Rectal smooth muscle tissue (tissue), 1 donor: Measurements from ENCODE around the gene TMEM204.

ENCODE experiments used
- H3K27ac ChIP-seq: one replicate; pipeline ENCODE4 v1.7.0; 2013; ENCODE audit warnings: low read depth, low read length, inconsistent platforms
- H3K27me3 ChIP-seq: one replicate; pipeline ENCODE4 v1.7.0; 2013; ENCODE audit warnings: low read length; ENCODE audit not compliant: control insufficient read depth, insufficient read depth
- H3K36me3 ChIP-seq: one replicate; pipeline ENCODE4 v1.7.0; 2013; ENCODE audit warnings: low read length; ENCODE audit not compliant: control insufficient read depth, insufficient read depth
- H3K4me1 ChIP-seq: one replicate; pipeline ENCODE4 v1.7.0; 2013; ENCODE audit warnings: low read length; ENCODE audit not compliant: control insufficient read depth, insufficient read depth
- H3K4me3 ChIP-seq: one replicate; pipeline ENCODE4 v1.7.0; 2013; ENCODE audit warnings: low read length
- H3K9ac ChIP-seq: one replicate; pipeline ENCODE4 v1.7.0; 2013; ENCODE audit warnings: low read length

Gene TMEM204

DNA sequence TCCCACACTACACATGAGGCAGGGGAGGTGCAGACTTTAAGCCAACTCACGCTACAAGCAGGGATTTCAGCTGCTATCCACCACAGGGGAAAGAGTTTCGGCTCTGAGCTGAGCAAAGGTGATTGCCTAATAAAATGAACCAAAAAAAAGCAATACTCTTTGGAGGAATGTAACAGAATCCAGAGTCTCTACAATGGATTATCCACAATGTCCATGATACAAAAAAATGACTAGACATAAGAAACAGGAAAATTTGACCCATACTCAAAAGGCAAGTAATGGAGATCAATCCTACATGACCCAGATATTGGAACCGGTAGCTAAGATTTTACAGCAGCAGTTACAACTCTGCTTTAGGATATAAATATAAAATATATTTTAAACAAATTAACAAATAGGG, 19.0 kb upstream of the TMEM204 start:
- Histone ChIP-seq H3K27ac (no peak overlapping the region), H3K27me3 (no peaks in the 10 kb centered on the region), H3K4me1 (no peaks in the 10 kb centered on the region), H3K9ac (no peak overlapping the region), H3K36me3 (peaks cover 2% of the 10 kb centered on the region), H3K4me3 (no peak overlapping the region)

DNA sequence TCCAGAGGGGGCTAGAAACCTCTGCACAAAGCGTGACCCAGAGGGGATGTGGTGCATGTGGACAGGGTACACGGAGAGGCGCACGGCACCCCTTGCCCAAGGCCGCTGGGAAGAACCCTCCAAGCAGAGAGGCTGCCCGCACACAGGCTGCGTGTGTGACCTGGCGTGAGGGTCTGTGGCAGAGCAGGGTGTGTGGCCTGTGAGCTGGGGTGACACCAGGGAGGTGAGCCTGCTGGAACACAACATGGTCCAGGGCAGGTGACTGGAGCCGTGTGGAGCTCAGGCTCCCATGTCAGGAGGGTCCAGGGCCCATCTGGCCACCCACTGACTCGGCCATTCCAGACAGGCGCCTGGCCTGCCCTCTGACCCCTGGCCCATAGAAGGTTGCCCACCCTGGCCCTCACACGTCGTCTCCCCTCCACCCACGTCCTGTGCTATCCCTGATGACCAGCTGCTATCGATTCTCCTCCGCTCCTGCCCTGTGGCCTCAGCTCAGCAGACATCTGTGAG, 14.8 kb upstream of the TMEM204 start:
- Histone ChIP-seq H3K9ac (no peak overlapping the region), H3K27me3 (no peaks in the 10 kb centered on the region), H3K36me3 (peaks cover 2% of the 10 kb centered on the region), H3K4me1 (no peaks in the 10 kb centered on the region), H3K4me3 (no peak overlapping the region), H3K27ac (no peak overlapping the region)

DNA sequence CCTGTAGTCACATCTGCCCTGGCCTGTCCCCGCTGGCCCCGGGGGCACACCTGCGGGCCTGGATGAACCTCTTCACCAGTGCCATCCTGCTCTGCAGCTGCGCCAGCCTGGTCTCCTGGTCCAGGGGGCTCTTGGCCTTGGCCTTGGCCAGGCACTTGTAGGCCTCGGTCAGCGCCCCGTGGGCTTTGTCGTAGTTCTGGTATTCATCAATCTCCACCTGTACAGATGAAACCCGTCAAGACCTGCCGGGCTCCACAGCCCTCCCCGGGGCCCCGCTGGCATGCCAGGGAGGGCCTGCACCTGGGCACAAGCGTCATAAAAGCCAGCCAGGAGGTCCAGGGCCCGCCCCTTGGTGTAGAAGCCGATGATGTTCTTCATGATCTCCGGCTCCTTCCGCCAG, 13.6 kb upstream of the TMEM204 start:
- no peaks in the 10 kb centered on the region for H3K36me3 ChIP-seq
- no peaks in the 10 kb centered on the region for H3K27me3 ChIP-seq
- no peaks in the 10 kb centered on the region for H3K4me1 ChIP-seq
- H3K9ac ChIP-seq = no peak overlapping the region
- no peak overlapping the region for H3K27ac ChIP-seq
- H3K4me3 ChIP-seq = no peak overlapping the region

DNA sequence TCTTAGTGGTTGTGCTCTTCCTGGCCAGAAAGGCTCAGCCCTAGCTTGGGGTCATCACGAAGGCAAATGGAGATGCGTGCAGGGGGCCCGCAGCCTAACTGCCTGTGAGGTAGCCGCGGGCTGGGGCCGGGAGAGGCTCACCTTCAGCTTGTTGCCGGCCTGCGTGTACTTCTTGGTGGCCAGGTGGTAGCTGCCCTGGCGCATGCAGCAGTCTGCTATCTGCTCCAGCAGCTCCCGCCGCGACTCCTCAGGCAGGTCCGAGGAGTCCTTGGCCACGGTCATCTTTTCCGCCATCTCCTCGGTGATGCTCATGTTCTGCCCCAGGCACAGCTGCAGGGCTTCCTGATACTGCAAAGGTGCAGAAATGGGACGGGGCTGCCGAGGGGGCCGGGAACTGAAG, 13.0 kb upstream of the TMEM204 start:
- no peaks in the 10 kb centered on the region for H3K36me3 ChIP-seq

DNA sequence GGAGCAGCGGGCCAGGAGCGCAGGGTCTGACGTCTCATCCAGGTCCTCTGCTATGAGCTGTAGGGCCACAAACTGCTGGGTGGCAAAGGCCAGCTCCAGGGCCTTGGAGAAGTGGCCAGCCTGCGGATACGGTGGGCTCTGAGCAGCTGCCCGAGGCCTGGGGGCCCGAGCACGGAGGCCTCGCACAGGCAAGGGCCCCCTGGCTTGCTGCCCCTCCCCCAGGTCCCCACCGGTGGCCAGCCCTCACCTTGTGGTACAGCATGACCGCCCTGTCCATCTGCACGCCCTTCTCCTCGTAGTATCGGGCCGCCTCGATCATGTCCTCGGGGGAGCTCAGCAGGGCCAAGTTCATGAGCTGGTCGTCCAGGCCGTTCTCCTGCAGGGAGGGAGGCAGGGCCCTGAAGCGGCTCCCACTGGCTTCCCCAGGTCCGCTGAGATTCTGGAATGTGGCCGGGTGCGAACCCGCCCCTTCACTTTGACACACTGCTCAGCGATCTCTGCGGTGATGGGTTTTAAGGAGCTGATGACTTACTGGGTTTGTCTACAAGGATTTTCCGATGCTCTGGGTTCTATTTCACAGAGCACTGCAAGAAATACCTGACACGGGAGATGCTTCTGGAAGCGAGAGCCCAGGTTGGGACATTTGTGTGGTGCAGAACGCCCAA, 9.8 kb upstream of the TMEM204 start:
- no peaks in the 10 kb centered on the region for H3K36me3 ChIP-seq
- no peak overlapping the region for H3K27ac ChIP-seq
- H3K4me3 ChIP-seq = no peak overlapping the region
- no peaks in the 10 kb centered on the region for H3K27me3 ChIP-seq
- no peak overlapping the region for H3K9ac ChIP-seq
- H3K4me1 ChIP-seq = no peaks in the 10 kb centered on the region

More for the DNA sequence above, 13.0 kb upstream of the TMEM204 start:
- no peaks in the 10 kb centered on the region for H3K4me1 ChIP-seq
- H3K9ac ChIP-seq = no peak overlapping the region
- no peak overlapping the region for H3K4me3 ChIP-seq
- H3K27me3 ChIP-seq = no peaks in the 10 kb centered on the region
- H3K27ac ChIP-seq = no peak overlapping the region

DNA sequence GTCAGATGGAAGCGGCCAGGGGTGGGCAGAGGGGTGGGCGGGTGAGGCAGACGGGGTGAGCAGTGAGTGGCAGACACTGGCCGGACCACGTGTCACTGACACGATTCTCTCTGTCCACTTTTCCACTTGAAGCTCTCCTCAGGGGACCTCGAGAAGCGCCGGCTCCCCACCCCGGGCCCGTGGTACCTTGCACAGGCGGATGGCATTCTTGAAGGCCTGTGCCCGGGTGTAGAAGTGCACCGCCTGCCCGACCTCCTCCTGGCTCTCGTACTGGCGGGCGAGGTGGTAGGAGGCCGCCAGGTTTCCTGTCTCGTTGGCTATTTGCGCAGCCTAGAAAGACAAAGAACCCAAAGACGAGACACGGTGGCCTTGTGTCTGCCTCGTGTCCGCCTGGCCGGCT, 9.1 kb upstream of the TMEM204 start:
- Histone ChIP-seq H3K4me3 (no peak overlapping the region), H3K4me1 (no peaks in the 10 kb centered on the region), H3K27ac (no peak overlapping the region), H3K9ac (no peak overlapping the region), H3K36me3 (no peaks in the 10 kb centered on the region), H3K27me3 (no peaks in the 10 kb centered on the region)

DNA sequence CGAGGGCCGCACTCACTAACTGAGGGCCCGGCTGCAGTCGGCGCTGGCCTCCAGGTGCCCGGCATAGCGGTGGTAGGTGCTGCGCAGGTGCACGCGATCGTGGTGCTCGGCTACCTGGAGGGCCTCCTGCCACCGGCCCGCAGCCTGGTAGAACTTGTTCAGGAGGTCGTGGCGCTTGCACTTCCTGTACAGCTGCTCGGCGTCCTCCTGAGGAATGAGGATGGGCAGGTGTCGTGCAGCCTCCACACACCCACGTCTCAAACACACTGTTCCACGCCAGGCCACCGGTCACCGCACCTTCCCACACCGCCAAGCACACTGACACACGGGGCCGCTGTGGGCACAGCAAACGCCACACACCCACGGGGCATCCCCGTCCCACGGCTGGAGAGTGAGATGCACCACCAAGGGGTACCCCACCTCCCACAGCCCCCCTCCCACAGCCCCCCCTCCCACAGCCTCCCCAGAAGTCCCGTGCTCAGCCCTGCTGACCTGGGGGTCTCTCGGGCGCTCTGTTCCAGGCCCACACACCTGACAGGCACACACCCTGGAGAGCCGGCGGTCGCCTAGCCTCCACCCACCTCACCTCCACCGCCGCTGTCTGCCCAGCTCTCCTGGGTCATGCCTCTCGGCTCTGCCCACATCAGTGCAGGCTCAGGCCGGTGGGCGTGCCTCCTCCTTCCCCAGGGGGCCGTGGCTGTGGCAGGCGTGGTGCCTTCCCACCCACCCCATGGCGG, 7.4 kb upstream of the TMEM204 start:
- no peak overlapping the region for H3K9ac ChIP-seq
- H3K27me3 ChIP-seq = no peaks in the 10 kb centered on the region
- no peaks in the 10 kb centered on the region for H3K36me3 ChIP-seq
- peaks cover 7% of the 10 kb centered on the region for H3K4me1 ChIP-seq
- H3K4me3 ChIP-seq = no peak overlapping the region
- no peak overlapping the region for H3K27ac ChIP-seq

DNA sequence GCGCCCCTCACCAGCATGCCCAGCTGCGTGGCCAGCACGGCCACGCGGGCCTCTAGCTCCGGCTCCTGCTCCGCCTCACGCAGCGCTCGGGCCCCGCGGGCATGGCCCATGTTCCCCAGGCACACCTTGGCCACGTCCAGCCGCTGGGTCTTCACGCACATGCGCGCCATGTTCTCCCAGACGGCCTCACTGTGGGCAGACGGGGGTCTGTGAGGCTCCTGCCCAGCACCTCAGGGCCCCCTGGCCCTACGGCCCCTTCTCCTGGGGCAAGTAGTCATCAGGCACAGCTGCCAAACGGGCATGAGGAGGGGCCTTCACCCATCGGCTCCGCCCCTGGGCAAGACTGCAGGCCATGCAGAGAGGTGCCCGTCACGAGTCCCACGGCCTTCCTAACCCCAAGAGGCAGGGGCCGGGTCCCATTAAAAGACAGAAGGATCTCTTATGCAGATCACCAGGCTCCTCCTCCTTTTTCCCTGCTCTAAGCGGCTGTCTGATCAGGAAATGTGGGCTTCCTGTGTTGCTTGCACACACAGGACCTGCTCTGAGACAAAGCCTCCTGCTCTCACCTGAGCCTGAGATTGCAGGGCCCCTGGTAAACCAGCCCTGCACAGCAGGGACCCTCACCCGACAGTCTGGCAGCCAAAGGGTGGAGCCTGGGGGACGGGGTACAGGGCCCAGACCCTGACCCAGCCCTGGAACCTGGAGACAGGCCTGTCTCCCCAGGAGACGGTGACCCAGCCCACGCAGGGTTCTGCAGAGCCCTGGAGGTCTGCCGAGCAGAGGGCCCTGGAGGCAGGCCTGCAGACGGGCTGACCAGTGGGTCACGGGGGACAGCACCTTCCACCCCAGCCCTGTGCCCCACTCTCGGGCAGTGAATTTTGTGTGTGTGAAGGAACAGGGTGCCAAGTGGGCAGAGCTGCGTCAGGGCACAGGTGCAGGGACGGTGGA, 6.6 kb upstream of the TMEM204 start:
- Histone ChIP-seq H3K4me3 (no peak overlapping the region), H3K9ac (no peak overlapping the region), H3K36me3 (no peaks in the 10 kb centered on the region), H3K27ac (no peak overlapping the region), H3K4me1 (peaks cover 15% of the 10 kb centered on the region), H3K27me3 (no peaks in the 10 kb centered on the region)

DNA sequence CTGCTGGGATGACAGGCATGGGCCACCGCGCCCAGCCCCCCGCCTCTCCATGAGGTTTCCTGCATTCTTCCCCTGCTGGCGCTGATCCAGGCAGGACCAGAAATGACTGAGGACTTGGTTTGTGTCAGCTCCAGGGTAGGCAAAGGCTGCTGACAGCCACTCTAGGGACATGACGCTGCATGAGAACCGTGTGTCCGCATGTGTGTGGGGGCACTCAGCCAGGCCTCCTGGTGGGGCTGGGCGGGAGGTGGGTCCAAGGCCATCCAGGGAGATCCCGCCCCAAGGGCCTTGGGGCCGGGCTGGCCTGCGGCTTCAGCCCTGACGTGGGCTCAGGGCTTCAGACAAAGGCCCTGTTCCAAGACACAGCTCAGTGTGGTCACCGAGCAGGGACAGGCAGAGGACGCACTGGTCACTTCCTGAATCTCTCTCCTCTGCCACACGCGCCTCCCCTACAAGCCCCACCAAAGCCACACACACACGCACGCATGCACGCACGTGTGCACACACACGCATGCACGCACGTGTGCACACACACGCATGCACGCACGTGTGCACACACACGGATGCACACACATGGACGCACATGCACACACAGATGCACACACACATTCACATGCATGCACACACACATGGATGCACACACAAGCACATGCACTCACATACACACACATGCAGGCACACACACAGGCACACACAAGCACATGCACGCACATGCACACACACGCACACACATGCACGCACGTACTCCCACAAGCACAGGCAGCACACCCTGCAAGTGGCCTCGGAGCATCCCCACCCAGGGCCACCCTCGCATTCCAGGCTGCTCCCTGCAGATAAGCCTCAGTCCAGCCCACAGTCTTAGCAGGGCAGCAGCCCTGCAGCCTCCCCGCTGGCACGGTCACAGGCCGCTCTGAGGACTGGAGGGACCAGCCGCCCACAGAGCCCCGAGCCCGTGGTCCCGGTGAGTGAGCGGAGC, 5.3 kb upstream of the TMEM204 start:
- Histone ChIP-seq H3K36me3 (no peaks in the 10 kb centered on the region), H3K4me1 (peaks cover 27% of the 10 kb centered on the region), H3K27me3 (no peaks in the 10 kb centered on the region), H3K9ac (no peak overlapping the region), H3K4me3 (no peak overlapping the region), H3K27ac (no peak overlapping the region)

DNA sequence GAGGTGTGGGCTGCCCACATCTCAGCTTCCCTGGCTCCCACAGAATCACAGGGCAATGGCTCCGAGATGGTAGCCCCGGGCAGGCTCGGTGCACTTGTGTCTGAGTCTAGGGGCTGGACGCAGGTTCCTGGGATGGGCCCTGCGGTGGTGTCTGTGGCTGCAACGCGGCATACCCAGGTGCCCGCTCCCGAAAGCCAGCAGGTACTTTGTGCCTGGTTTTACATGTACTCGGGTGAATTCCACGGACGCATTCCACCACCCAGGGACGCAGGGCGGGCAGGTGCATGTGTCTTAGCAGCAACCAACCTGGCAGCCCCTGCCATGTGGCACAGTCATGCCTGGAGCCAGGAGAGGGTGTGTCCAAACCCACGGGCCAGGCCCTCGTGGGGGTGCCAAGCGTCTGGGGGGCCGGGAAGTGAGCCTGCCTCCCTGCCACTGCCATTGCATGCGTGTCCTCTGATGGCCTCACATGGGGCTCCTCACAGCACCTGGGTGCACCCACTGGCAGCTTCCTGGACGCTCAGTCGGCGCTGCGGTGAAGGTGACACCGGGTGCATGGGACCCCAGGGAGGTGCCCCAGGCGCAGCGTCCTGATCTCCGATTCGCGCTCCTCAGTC, 4.4 kb upstream of the TMEM204 start:
- H3K36me3 ChIP-seq = no peaks in the 10 kb centered on the region
- no peak overlapping the region for H3K9ac ChIP-seq
- peaks cover 31% of the 10 kb centered on the region for H3K4me1 ChIP-seq
- no peaks in the 10 kb centered on the region for H3K27me3 ChIP-seq
- H3K4me3 ChIP-seq = no peak overlapping the region
- no peak overlapping the region for H3K27ac ChIP-seq

DNA sequence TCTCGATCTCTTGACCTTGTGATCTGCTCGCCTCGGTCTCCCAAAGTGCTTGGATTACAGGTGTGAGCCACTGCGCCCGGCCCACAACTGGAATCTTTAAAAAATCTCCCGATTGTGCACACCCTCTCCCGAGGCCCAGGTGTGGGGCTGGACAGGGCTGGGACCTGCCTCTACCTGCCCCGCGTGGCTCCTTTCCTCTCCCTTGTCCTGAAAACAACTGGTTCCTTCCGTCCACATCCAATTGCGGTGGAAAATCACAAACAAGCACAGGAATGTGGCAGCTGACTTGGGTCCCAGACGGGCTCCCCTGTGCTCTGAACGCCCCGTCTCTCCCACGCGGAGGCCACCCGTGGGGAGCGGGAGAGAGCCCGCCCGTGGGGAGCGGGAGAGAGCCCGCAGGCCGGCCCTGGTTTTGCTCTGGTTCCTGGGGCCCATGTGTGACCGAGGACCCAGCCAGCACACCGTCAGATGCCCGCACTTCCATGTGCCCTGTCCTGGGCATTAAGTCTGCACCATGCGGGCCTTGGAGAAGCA, 3.0 kb upstream of the TMEM204 start:
- Histone ChIP-seq H3K9ac (no peak overlapping the region), H3K4me1 (peaks cover 31% of the 10 kb centered on the region), H3K36me3 (no peaks in the 10 kb centered on the region), H3K4me3 (peak overlapping the region; percentile 29), H3K27me3 (no peaks in the 10 kb centered on the region), H3K27ac (peak overlapping the region; percentile 95)
